Keratinocyte (primary cell): ENCODE measurements around the gene VASH2. TPM values are rescaled to one million over a fixed set of nuclear protein-coding genes. Genes with fewer than 3 reads are reported as not detected.

Source experiments
- DNase-seq: peaks from one replicate; pipeline ENCODE4 v3.0.0-alpha.2; 2011; ENCODE audit warnings: low read depth, missing footprints, low spot score
- FAIRE-seq: peaks from 2 replicates; lab custom pipeline; 2011; peaks lifted over from hg19 to GRCh38; lab: Jason Lieb, UNC
- H2AFZ ChIP-seq: 2 replicates; pipeline ENCODE4 v1.6.0; 2012; ENCODE audit warnings: low read length, control low read depth, inconsistent platforms; ENCODE audit not compliant: control insufficient read depth
- H3K27ac ChIP-seq: 2 replicates; pipeline ENCODE4 v1.5.1; 2011; ENCODE audit warnings: low read length; ENCODE audit not compliant: control insufficient read depth, insufficient read depth
- H3K27me3 ChIP-seq: 3 replicates; pipeline ENCODE4 v1.6.0; 2011; ENCODE audit warnings: low read length; ENCODE audit not compliant: control insufficient read depth, insufficient read depth; ENCODE audit errors: extremely low read depth
- H3K36me3 ChIP-seq, 2 experiments: 2 replicates in 1 of 2; 3 replicates in 1 of 2; pipeline ENCODE4 v1.5.1; 2011; ENCODE audit warnings: low read length in 2 of 2, mild to moderate bottlenecking in 1 of 2; ENCODE audit not compliant: control insufficient read depth in 2 of 2, insufficient read depth in 2 of 2; ENCODE audit errors: extremely low read depth in 1 of 2
- H3K4me1 ChIP-seq: 3 replicates; pipeline ENCODE4 v1.5.1; 2011; ENCODE audit warnings: low read length; ENCODE audit not compliant: control insufficient read depth, insufficient read depth; ENCODE audit errors: extremely low read depth
- H3K4me2 ChIP-seq: 3 replicates; pipeline ENCODE4 v1.6.0; 2011; ENCODE audit warnings: low read depth, low read length; ENCODE audit not compliant: control insufficient read depth, insufficient read depth; ENCODE audit errors: extremely low read depth
- H3K4me3 ChIP-seq, 3 experiments: fragments of 200-600 bp in 1 of 3; sonication (generic) in 1 of 3; 2 replicates in 2 of 3; 3 replicates in 1 of 3; pipeline ENCODE4 v1.5.1; 2011 to 2016; ENCODE audit warnings: low read length in 3 of 3, mild to moderate bottlenecking in 3 of 3, control low read depth in 2 of 3, inconsistent platforms in 1 of 3, low read depth in 1 of 3, mixed read lengths in 1 of 3, mixed run types in 1 of 3, moderate library complexity in 1 of 3; ENCODE audit not compliant: control insufficient read depth in 2 of 3, insufficient read depth in 2 of 3; ENCODE audit errors: extremely low read depth in 1 of 3
- H3K79me2 ChIP-seq: 2 replicates; pipeline ENCODE4 v1.6.0; 2012; ENCODE audit warnings: low read length; ENCODE audit not compliant: control insufficient read depth, insufficient read depth
- H3K9ac ChIP-seq: 3 replicates; pipeline ENCODE4 v1.6.0; 2011; ENCODE audit warnings: low read length; ENCODE audit not compliant: control insufficient read depth, insufficient read depth; ENCODE audit errors: extremely low read depth
- H3K9me1 ChIP-seq: 3 replicates; pipeline ENCODE4 v1.6.0; 2011; ENCODE audit warnings: low read length; ENCODE audit not compliant: control insufficient read depth, insufficient read depth; ENCODE audit errors: extremely low read depth
- H3K9me3 ChIP-seq: 2 replicates; pipeline ENCODE4 v1.5.1; 2012; ENCODE audit warnings: low read depth, low read length; ENCODE audit not compliant: control insufficient read depth
- H4K20me1 ChIP-seq: 3 replicates; pipeline ENCODE4 v1.6.0; 2011; ENCODE audit warnings: low read length; ENCODE audit not compliant: control insufficient read depth, insufficient read depth; ENCODE audit errors: extremely low read depth
- EZH2 ChIP-seq: IDR thresholded peaks from one replicate; pipeline ENCODE4 v1.6.1; 2012; ENCODE audit warnings: inconsistent platforms, mild to moderate bottlenecking, low read length, moderate library complexity
- dilution Hi-C: fragments of 300-500 bp; cut with MboI; formaldehyde crosslinking; loops from one replicate; pipeline ENCODE4 v1.7.0; 2020; ENCODE audit warnings: low sequenced_read_pairs; ENCODE audit not compliant: extremely low pct_ligation_motif_present
- polyA plus RNA-seq, 5 experiments: library from polyadenylated mRNA; depleted of rRNA in 3 of 5; stranded (reverse) in 3 of 5; stranded (forward) in 1 of 5; unstranded in 1 of 5; fragments of >200 nt; gene quantifications; 1 replicate in 1 of 5; 2 replicates in 3 of 5; 3 replicates in 1 of 5; pipeline versions ENCODE4 v1.2.1 to v1.2.3, GENCODE V29; 2011 to 2012; ENCODE audit warnings: missing spikeins in 2 of 5, low read depth in 1 of 5, low replicate concordance in 1 of 5
- TF ChIP-seq, protein P1 (sequence below), 3 experiments: IDR thresholded peaks in 1 of 3; conservative IDR thresholded peaks in 1 of 3; optimal IDR thresholded peaks in 1 of 3; 2 replicates in 2 of 3; 3 replicates in 1 of 3; pipeline versions ENCODE3 to v1.5.1; 2011; ENCODE audit warnings: low read length in 3 of 3, mild to moderate bottlenecking in 3 of 3, moderate library complexity in 2 of 3, control low read depth in 1 of 3, inconsistent platforms in 1 of 3; ENCODE audit not compliant: insufficient read depth in 2 of 3; ENCODE audit errors: extremely low read depth in 1 of 3

Gene VASH2
- polyA plus RNA-seq, 1 donor (not counting 4 experiments of a cell fraction or from before 2014, with no cell fraction given), result 0.04 TPM

DNA sequence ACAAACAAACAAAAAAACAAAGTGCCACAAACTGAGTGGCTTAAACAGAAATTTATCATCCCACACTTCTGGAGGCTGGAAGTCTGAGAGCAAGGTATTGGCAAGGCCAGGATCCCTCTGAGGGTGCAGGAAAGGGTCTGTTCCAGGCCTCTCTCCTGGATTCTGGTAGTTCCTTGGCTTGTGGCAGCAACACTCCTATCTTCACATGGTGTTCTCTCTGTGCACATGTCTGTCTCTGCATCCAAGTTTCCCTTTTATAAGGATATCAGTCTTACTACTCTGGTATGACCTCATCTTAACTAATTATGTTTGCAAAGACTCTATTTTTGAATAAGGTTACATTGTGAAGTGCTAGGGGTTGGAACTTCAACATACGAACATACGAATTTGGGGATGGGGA is 5.3 kb upstream of the VASH2 start:
- no peaks in the 10 kb centered on the region for H3K79me2 ChIP-seq
- H3K4me1 ChIP-seq, result no peaks in the 10 kb centered on the region
- no peak overlapping the region for H3K4me3 ChIP-seq
- H3K9me3 ChIP-seq, result no peaks in the 10 kb centered on the region
- H3K9ac ChIP-seq, result no peak overlapping the region
- peaks cover 12% of the 10 kb centered on the region for H3K27me3 ChIP-seq
- no peak for DNase-seq
- TF ChIP-seq EZH2, result no peak
- TF ChIP-seq, protein P1, sequence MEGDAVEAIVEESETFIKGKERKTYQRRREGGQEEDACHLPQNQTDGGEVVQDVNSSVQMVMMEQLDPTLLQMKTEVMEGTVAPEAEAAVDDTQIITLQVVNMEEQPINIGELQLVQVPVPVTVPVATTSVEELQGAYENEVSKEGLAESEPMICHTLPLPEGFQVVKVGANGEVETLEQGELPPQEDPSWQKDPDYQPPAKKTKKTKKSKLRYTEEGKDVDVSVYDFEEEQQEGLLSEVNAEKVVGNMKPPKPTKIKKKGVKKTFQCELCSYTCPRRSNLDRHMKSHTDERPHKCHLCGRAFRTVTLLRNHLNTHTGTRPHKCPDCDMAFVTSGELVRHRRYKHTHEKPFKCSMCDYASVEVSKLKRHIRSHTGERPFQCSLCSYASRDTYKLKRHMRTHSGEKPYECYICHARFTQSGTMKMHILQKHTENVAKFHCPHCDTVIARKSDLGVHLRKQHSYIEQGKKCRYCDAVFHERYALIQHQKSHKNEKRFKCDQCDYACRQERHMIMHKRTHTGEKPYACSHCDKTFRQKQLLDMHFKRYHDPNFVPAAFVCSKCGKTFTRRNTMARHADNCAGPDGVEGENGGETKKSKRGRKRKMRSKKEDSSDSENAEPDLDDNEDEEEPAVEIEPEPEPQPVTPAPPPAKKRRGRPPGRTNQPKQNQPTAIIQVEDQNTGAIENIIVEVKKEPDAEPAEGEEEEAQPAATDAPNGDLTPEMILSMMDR (optimal IDR thresholded peaks at IDR 0.05 in 1 of 3, IDR thresholded peaks at IDR 0.05 in 1 of 3, conservative IDR thresholded peaks at IDR 0.05 in 1 of 3; ENCODE audit: extremely low read depth in 1 of 3, insufficient read depth in 2 of 3, low read length in 3 of 3), result no peak
- no peaks in the 10 kb centered on the region for H3K9me1 ChIP-seq
- no peak overlapping the region for H3K27ac ChIP-seq
- dilution Hi-C loops, result no loop called here
- FAIRE-seq, result no peak
- no peaks in the 10 kb centered on the region for H4K20me1 ChIP-seq
- H2AFZ ChIP-seq, result no peak overlapping the region
- no peak overlapping the region for H3K4me2 ChIP-seq
- no peaks in the 10 kb centered on the region for H3K36me3 ChIP-seq

DNA sequence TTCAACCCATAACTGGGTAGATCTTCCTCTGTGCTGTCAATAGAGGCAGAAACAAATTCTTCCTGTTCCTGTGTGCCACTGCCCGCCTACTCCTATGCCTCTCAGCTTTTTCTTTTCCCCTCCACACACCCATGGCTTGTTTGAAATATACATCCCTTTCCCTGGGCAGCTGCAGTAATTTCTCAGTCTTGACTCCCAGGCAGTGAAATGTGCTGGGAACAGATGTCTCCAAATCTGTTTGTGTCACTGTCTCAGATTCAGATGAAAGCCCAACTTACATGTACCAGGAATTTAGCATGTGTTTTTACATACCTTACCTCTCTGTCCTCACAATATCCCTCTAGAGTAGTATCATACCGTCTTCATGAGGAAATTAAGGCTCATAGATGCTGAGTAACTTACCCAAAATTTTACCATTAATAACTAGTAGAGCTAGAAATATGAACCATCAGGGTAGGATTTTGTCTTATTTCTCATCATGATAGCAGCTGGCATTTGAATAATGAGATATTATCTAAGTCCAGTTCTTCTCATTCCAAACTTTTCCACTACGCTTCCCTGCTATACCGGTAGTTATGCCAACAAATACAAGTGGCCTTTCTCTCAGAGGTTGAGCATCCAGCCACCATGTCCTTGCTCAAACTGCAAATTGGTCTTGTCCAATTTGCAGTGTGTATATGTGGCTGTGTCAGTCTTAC is 4.7 kb upstream of the VASH2 start:
- Histone ChIP-seq H3K79me2 (no peaks in the 10 kb centered on the region), H4K20me1 (no peaks in the 10 kb centered on the region), H3K9me1 (no peaks in the 10 kb centered on the region), H3K9me3 (no peaks in the 10 kb centered on the region), H3K36me3 (no peaks in the 10 kb centered on the region), H3K4me3 (no peak overlapping the region), H2AFZ (no peak overlapping the region), H3K27me3 (peaks cover 16% of the 10 kb centered on the region), H3K4me2 (no peak overlapping the region), H3K4me1 (peaks cover under 1% of the 10 kb centered on the region), H3K27ac (no peak overlapping the region), H3K9ac (no peak overlapping the region)
- no peak for DNase-seq
- no peak for FAIRE-seq
- no peak for TF ChIP-seq EZH2
- TF ChIP-seq, protein P1 (optimal IDR thresholded peaks at IDR 0.05 in 1 of 3, IDR thresholded peaks at IDR 0.05 in 1 of 3, conservative IDR thresholded peaks at IDR 0.05 in 1 of 3; ENCODE audit: extremely low read depth in 1 of 3, insufficient read depth in 2 of 3, low read length in 3 of 3), result no peak
- dilution Hi-C loops, result no loop called here
